Fibroblast of lung (primary cell): ENCODE data around the gene KRTAP5-6.

ENCODE experiments used
- EZH2 ChIP-seq: IDR thresholded peaks from 2 replicates; pipeline ENCODE4 v1.5.1; 2012; ENCODE audit warnings: low read length, control low read depth, mild to moderate bottlenecking; ENCODE audit errors: missing control alignments
- TF ChIP-seq, protein P1 (sequence below), 2 donors: IDR thresholded peaks in 1 of 2; conservative IDR thresholded peaks in 1 of 2; 1 replicate in 1 of 2; 2 replicates in 1 of 2; pipeline ENCODE4 v1.5.1; 2011 to 2012; ENCODE audit warnings: low read length in 2 of 2, control low read depth in 1 of 2, inconsistent platforms in 1 of 2, low read depth in 1 of 2, mild to moderate bottlenecking in 1 of 2

DNA sequence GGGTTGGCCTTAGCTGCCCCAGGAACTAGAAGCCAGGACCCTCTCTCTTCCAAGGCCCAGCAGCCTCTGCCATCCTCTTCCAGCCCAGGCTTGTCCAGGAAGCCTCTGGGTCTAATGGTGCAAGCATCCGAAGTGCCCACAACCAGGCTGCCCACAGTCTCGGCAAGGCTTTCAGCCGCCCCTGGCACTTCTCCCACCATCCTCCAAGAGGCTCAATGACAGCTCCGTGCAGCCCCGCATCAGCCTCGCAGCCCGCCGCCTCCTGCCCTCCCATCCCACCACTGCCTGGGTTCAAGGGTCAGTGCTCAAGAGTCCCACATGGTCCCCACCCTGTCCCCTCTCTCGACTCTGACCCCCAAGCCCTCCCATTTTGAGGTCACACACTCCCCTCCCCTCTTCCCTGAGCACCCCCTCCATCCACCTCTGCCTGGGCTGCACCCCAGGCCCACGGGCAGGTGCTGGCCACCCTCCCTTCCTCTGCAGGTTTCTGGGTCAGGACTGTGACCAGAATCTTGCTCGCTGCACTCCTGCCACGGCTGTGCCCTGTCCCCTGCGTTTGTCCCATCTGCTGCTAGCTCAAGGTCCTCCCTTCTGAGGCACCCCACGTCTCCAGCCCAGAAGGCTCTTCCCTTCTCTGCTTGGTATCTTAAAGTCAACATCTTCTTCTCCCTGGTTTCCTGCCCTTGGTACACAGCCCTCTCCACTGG, 36.2 kb downstream of the KRTAP5-6 start:
- TF ChIP-seq EZH2: no peak
- TF ChIP-seq, protein P1, sequence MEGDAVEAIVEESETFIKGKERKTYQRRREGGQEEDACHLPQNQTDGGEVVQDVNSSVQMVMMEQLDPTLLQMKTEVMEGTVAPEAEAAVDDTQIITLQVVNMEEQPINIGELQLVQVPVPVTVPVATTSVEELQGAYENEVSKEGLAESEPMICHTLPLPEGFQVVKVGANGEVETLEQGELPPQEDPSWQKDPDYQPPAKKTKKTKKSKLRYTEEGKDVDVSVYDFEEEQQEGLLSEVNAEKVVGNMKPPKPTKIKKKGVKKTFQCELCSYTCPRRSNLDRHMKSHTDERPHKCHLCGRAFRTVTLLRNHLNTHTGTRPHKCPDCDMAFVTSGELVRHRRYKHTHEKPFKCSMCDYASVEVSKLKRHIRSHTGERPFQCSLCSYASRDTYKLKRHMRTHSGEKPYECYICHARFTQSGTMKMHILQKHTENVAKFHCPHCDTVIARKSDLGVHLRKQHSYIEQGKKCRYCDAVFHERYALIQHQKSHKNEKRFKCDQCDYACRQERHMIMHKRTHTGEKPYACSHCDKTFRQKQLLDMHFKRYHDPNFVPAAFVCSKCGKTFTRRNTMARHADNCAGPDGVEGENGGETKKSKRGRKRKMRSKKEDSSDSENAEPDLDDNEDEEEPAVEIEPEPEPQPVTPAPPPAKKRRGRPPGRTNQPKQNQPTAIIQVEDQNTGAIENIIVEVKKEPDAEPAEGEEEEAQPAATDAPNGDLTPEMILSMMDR (conservative IDR thresholded peaks at IDR 0.05 in 1 of 2, IDR thresholded peaks at IDR 0.05 in 1 of 2; ENCODE audit: low read depth in 1 of 2, low read length in 2 of 2): no peak
